ENCODE results near the gene UBE2M.
"Not testable (repeated sequence)": the region's sequence is repeated elsewhere in the genome, so short reads cannot be mapped to it uniquely, and the experiment has no call there.

Gene UBE2M

DNA sequence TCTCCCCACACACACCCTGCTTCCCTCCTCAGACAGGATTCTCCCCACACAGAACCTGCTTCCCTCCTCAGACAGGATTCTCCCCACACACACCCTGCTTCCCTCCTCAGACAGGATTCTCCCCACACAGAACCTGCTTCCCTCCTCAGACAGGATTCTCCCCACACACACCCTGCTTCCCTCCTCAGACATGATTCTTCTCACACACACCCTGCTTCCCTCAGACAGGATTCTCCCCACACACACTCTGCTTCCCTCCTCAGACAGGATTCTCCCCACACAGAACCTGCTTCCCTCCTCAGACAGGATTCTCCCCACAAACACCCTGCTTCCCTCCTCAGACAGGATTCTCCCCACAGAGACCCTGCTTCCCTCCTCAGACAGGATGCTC, 19.2 kb downstream of the UBE2M start:
- DNase-seq (ENCODE audit: low spot score), result not testable (repeated sequence)

DNA sequence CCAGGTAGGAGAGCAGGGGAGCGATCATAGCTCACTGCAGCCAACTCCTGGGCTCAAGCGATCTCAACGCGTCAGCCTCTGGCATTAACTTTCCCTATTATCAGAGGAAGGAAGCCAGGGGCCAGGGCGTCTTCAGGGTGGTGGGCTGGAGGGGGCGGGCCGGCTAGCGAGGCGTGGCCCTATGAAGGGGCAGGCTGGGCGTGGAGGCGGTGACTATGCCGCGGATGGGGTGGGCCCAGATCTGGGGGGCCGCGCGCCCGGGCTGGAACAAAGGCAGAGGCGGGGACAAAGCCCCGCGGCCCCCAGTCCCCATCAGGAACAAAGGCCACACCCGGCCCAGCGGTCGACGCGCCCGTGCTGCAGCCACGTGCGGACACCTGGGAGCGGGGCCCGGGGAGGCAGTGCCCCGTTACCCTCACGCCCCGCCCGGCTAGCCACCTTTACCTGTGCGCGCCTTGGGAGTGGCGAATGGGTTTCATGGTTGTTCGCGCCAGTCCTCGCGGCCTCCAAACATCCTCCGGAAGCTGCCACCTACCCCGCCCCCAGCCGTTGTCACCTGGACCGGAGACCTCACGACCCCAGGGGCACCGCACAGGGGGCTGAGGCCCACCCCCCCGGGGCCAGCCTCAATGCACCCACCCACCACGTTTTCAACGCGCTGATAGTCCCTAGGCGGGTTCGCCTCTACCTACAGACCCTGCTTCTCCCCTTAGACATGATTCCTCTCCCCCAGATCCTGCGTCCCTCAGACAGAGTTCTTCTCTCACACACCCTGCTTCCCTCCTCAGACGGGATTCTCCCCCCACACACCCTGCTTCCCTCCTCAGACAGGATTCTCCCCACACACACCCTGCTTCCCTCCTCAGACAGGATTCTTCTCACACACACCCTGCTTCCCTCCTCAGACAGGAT, 19.9 kb downstream of the UBE2M start:
- DNase-seq (ENCODE audit: low spot score), result no peak

DNA sequence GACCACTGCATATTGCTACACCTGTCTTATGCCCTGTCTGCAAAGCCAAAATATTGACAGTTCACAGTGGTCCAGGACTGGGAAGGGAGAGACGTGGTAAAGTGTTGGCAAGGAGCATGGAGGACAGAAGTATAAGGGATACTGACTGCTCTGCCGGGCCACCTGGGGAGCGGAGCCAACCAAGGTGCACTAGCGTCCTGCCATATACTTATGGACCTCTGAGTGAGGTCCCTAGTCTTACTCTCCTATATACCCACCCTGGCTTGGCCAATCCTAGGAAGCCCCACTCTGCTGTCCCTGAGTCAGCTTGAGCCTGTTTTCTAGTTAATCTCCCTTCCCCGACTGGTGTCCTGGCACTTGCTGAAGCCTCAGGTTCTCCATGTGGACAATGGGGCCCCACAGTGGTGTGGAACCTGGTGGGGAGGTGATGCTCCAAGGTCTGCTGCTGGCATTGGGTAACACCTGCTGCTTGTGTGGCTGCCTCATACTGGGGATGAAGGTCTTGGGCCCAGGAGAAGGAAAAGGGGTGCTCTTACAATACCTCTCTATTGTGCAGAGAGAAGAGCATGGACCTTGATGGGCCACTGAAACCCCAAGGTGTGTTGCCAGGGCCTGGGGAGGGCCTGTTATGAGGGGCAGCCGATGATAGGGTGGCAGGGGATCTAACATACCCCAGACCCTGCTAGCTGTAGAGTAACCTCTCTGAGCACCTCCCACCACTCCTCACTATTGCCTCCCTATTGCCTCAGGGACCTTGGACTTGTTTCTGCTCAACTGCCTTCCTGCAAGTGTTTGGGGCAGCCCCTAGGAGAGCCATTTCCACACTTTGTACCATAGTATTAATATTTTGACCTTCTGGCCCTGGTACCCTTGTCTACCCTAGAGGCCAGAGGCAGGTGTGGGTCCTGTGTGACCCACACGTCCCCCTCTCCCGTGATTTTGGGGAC, 21.3 kb downstream of the UBE2M start:
- no peak for DNase-seq (ENCODE audit: low spot score)

DNA sequence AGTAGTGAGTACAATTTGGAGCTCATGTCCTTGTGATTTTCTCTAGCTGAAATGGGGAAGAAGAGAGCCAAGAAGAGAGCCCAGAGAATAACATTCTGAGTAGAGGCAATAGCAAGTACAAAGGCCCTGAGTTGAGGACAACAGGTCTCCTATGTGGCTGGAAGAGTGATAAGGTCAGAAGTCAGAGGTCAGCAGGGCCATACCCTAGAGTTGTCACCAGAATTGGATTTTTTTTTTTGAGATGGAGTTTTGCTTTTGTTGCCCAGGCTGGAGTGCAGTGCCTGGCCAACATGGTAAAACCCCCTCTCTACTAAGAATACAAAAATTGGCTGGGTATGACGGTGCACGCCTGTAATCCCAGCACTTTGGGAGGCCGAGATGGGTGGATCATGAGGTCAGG, 22.6 kb downstream of the UBE2M start:
- DNase-seq (ENCODE audit: low spot score), result no peak

DNA sequence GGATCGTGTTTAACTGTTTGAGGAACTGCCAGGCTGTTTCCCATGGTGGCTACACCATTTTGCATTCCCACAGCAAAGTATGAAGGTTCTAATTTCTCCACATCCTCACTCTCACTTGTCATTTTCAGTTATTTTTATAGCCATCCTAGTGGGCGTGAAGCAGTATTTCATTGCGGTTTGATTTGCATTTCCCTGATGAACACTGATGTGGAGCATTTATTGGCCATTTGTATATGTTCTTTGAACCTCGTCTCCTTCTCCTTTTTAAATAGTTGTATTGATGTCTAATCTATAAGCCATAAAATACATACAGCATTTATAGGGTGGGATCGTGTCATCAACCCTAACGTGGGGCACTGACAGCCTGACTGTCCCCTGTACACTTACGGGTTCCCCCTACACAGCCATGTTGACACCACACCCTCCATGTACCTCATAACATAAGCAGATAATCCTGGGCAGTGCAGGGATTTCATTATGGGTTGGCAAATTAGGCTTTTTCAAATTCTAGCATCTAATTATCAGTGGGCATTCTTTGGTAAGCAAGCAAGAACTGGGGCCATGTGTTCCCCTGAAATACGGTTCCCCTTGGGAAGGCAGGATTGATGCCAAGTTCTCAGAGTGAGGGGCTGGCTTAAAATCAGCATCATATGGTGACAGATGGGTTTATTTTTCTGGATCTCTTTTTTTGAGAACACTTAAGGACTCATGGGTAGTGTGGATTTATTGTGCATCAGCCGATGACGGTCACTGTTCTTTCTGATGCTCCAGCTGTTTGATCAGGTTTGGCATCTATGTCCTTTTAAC, 27.2 kb downstream of the UBE2M start:
- no peak for DNase-seq (ENCODE audit: low spot score)

DNA sequence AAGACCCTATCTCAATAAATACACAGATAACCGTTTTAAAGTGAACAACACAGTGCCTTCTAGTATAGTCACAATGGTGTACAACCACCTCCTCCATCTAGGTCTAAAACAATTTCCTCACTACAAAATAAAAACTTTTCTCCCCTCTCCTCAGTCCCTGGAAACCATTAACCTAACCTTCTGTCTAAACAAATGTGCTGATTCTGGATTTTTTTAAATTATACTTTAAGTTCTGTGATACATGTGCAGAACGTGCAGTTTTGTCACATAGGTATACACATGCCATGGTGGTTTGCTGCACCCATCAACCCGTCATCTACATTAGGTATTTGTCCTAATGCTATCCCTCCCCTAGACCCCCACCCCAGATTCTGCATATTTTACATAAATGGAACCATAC, 29.0 kb downstream of the UBE2M start:
- DNase-seq (ENCODE audit: low spot score), result no peak

DNA sequence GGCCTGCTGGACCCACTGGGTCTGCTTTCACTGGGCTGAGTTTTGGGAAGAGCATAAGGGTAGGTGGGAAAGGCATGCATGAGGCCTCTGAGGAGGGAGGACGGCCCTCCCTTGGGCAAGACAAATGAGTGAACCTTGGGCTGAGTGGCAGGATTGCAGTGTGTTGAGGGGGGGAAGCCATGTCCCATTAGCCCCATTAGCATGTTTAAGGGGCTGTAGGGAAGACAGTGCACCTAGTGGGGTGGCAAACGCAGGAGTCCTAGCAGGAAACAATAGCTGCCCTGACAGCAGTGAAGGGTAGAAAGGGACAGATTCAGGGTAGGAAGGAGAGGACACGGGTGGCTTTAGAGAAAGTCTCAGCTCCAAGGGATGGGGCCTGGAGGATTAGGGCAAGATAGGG, 35.7 kb downstream of the UBE2M start:
- DNase-seq (ENCODE audit: low spot score), result no peak

DNA sequence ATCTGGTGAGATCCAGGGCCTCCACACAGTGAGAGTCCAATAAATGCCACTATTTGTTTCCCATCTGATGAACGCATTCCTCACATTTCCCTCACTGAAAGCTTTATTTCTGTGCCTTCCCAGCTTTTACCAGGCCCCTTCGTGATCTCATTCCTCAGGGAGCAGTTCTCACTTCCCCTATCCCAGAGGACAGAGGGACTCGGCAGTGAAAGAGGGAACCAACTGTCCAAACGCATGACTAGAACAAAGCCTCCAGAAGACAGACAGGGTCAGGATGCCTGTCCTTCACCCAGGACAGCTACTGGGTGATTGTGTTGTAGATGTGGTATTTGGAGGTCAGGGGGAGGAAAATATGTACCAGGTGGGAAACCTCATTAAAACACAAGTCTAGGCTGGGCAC, 36.8 kb downstream of the UBE2M start:
- DNase-seq (ENCODE audit: low spot score), result no peak

DNA sequence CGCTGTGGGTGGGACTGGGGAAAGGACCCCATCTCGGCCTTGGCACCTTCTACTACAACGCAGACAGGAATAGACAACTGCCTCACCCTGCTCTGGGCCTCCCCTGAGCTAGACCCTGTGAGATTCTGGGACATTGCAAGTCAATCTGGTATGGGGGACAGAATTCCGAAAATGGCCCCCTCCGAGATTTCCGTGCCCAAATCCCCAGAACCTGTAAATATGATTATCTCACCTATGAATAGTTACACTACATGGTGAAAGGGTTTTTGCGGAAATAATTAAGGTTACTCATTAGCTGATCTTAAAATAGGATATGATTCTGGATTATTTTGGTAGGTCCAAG, 38.2 kb downstream of the UBE2M start:
- no peak for DNase-seq (ENCODE audit: low spot score)

DNA sequence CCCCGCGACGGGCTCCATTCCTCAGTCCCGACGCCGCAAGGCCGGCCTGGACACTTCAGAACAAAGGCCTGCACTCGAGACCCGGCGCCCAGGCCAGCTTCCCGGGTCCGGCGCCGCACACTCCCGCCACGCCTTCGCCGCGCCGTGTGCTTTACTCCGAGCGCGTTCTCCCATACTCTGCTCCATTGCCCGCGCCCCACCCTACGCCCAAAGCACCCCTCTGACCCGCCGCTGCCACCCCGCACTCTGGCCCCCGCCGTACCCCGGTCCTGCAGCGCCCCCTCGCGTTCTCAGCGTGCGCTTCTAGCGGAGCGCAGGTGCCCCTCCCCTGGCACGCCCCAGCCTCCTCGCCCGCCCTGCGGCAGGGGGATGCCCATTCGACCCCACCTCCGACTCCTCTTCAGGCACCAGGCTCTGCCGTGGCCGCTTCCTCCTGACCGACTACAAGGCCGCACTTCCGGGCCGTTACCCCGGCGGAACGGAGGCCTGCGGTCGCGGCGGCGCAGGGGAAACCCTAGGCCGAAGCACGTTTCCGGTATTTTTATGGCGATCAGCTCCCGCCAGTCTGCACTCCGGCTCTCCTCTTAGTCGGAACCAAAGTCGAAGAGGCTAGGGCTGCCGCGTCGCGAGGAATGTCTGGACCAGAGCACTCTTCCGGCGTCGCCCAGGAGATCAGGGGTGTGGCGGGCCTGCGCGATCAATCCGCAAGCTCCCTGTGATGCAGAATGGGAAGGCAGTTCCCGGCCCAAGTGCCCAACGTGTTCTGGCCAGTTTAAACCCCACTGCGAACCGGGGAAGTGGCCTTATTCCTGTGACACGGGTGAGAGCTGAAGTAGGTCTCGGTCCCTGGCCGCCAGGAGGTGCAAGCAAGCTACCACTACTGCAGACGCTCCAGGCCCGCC, 38.8 kb downstream of the UBE2M start, which contains the start of gene ZBTB45:
Gene ZBTB45, minus strand, starts transcription at position 456 of the 902 bp plus-strand sequence. CDS start 2,137 bp downstream, outside the sequence.
- DNase-seq (ENCODE audit: low spot score), result peak; percentile 82

DNA sequence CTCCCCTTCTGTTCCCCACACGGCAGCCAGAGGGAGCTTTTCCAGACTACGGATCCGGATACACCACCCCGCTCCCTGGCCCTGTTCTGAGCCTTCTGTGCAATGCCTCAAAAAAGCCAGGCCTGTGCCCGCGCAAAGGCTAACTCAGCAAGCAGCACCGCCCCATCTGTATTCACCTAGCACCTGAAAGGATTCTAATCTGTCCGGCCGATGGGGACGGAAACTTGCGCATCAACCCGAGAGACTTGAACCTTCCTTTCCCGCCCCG, 39.4 kb downstream of the UBE2M start:
- DNase-seq (ENCODE audit: low spot score), result peak; percentile 51

DNA sequence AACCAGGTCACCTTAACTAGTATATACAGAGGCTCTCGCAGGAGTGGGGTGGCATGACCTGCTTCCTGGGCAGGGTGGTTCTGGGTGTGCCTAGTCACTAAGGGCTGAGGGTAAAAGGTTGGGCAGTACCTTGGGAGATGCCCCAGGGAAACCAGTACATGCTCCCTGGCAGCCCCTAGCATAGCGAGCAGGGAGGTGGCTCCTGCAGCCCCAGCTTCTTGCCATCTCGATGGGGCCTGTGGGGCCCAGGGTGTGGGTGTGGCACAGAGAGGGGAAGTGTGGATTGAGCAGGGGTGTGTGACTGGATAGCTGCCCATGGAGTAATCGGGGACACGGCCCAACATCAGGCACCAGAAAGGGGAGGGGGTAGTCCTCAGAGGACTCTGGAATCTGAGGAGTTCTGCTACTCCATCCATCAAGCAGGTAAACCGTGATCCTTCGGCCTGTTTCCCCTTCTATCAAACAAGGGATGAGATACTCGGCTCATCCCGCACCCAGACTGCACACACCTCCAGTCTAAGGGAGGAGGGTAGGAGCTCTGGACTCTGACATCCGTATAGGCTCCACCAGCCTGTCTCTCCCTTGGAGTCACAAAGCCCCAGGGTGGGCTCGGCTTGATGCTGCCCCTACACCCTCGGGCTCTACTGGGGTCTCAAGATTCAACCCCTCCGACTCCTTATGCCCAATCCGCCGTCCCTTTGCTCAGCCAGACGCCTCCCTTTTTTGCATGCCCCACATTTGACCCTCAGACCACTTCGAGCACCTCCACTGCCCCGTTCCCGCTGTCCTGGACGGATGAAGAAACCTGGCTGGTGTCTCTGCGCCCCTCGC, 39.9 kb downstream of the UBE2M start:
- DNase-seq (ENCODE audit: low spot score), result no peak

DNA sequence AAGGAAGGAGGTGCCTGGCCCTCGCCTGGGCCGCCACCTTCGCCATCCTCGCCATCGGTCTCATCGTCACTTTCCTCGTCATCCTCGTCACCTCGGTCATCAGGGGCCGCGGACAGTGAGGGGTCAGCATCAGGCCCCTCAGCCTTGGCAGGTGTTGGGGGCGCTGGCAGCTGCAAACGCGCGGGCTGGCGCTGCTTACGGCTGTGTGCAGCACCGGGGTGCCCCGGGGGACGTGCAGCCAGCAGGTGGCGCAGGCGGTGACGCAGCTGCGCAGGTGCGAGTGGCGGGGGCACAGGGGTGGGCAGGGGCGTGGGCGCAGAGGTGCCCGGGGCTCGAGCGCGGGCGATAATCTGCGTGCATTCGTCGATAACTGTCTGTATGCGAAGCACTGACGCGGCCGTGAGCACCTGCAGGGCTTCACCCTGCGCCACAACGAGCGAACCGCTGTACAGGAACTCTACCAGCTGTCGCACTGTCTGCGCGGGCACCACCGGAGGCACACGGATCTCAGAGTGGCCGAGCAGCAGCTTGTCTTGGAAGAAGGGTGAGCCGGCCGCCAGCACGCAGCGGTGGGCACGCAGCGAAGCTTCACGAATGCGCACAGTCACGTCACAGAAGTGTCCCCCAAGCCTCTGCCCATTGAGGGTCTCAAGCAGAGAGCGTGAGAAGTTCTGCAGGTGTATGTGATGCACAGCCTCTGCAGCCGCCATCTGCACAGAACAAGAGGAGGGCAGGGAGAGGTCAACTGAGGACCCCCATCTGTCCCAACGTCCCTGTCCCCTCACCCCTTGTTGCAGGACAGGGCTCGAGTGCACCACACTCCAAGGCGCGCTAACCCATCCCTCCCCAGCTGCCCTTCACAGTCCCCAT, 41.2 kb downstream of the UBE2M start:
- DNase-seq (ENCODE audit: low spot score), result no peak

DNA sequence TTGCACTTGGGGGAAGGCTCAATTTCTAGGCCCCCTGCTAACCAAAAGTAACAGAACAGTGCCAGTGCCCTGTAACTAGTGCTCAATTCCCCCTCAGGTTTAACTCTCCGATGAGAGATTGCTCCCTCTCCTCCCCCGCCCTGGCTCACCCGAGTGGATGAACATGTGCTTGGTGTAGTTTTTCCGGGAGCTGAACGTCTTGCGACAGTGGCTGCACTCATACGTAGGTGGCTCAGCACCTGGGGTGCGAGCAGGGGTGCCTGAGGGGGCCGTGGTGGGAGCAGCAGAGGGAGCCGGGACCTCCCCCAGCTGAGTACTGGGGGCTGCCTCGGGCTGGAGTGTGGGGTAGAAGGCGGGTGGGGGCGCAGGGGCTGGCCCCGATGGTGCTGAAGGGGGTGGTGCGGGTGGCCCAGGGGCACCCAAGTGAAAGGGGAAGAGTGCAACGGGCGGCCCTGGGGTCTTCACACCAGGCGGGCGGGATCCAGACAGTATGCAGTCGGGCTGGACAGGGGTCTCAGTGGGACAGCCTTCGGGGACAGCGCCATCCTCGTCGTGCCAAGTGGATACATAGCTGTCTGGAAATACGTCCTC, 42.1 kb downstream of the UBE2M start:
- no peak for DNase-seq (ENCODE audit: low spot score)

DNA sequence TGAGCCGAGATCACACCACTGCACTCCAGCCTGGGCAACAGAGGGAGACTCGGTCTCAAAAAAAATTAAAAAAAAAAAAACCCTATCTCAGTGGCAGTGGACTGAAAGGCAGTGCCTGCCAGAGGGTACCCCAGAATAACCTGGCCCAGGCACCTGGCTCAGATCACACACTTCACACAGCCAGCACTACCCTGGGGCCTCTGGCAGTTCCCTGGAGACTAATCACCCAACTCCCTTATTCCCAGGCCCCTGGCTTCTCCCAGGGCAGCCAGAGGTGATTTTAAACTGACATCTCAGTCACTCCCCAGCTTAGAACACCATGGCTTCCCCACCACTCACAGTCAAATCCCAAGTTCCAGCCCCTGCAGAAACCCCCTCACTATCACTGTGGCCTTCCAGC, 43.2 kb downstream of the UBE2M start:
- DNase-seq (ENCODE audit: low spot score), result no peak

DNA sequence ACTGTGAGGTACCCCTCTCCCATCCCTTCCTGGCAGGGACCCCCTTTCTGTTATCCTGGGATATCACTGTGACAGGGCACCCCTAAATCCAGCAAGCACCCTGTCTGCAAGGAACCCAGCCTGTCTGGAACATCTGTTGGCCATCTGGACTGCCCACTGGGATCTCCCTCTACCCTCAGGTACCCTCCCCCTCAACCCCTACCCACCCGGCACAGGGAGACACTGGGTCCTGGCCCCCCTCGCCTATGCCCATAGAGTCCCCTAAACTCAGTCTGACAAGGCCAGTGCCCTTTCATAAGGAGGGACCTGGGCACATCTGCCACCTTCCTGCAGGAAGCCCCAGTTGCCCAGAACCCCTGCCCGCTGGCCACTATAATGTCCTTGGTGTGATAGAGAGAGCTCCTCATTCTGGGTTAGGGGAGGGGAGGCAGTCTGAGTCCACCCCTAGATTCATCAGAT, 43.8 kb downstream of the UBE2M start:
- no peak for DNase-seq (ENCODE audit: low spot score)

DNA sequence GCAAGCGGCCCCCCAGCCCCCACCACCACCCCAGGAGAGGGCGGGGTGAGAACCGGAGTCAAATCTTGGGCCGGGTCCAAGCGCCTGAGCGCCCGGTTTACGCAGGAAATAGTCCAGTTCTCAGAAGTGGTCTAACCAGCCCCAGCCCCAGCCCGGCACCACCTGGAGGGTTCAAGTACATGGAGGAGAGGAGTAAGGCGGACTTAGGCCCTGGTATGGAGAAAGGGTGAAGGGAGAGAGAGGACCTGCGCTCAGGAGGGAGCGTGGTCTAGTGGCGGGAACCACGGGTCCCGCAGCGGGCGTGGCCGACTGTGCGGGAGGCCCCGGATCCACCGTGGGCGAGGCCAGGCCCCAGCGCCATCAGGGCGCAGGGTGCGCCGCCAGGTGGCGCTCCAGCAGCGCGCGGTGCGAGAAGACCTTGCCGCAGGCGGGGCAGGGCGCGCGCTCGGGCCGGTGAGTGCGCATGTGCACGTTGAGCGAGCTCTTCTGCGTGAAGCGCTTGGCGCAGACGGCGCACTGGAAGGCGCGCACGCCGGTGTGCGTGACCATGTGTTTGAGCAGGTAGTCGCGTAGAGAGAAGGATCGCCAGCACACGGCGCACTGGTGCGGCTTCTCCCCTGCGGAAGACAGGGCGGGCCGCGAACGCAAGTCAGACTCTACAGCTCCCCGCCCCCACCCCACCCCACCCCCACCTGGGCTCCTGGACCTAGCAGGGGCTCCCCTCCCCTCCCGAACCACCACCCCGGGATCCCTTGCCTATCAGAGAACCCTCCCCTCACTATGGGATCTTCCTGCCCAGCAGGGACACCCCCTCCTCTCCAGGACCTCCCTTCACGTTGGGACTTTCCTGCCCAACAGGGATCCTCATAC, 44.5 kb downstream of the UBE2M start:
- DNase-seq (ENCODE audit: low spot score), result peak; percentile 93

DNA sequence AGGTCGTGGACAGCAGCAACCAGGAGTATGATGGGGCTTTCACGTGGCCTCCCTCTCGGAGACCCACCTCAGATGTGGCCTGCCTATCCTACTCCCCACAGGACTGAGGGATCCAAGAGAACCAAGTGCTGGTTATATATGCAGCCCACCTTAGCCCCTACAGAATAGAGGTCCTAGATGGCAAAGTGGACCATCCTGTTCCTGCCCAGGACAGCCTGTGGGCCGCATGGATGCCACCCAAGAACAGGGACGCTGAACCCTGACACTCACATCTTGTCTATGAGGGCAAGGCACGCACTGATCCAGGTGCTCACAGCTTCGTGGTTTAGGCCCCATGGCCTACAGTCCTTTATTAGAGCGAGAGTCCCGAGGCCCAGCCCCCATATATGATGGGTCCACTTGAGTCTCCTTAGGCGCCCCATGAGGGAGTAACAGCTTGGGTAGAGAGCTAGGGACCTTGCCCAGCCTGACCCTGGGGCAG, 45.2 kb downstream of the UBE2M start:
- no peak for DNase-seq (ENCODE audit: low spot score)

Data from hematopoietic multipotent progenitor cell treated with erythropoietin and hydrocortisone succinate and interleukin-3 and kit ligand, for 15 days (in vitro differentiated cells).